Loucy (cell line): ENCODE data around the gene PNMA6E.

Source experiments
- H2AFZ ChIP-seq: fragments of 200-600 bp; sonication (generic); 2 replicates; pipeline ENCODE4 v1.6.0; 2016; ENCODE audit warnings: antibody characterized with exemption, mild to moderate bottlenecking, low read length, moderate library complexity
- H3F3A ChIP-seq: fragments of 200-600 bp; 2 replicates; pipeline ENCODE4 v1.6.0; 2016; ENCODE audit warnings: antibody characterized with exemption, low read depth, mild to moderate bottlenecking
- H3K27me3 ChIP-seq: fragments of 200-600 bp; sonication (generic); 2 replicates; pipeline ENCODE4 v1.6.1; 2014; ENCODE audit warnings: low read length, mild to moderate bottlenecking; ENCODE audit not compliant: insufficient read depth, poor library complexity, severe bottlenecking
- H3K36me3 ChIP-seq: fragments of 200-600 bp; sonication (generic); 2 replicates; pipeline ENCODE4 v1.6.1; 2016; ENCODE audit warnings: low read length; ENCODE audit not compliant: insufficient read depth
- H3K4me1 ChIP-seq: fragments of 200-600 bp; sonication (generic); 2 replicates; pipeline ENCODE4 v1.5.1; 2014; ENCODE audit warnings: low read length, mild to moderate bottlenecking; ENCODE audit not compliant: insufficient read depth, poor library complexity, severe bottlenecking
- H3K4me2 ChIP-seq: fragments of 200-600 bp; sonication (generic); 2 replicates; pipeline ENCODE4 v1.6.0; 2014; ENCODE audit warnings: antibody characterized with exemption, low read length, low read depth, mild to moderate bottlenecking; ENCODE audit not compliant: poor library complexity, severe bottlenecking
- H3K4me3 ChIP-seq: fragments of 200-600 bp; sonication (generic); 2 replicates; pipeline ENCODE4 v1.5.1; 2014; ENCODE audit warnings: low read length, mild to moderate bottlenecking, mixed read lengths; ENCODE audit not compliant: poor library complexity, severe bottlenecking
- H3K79me2 ChIP-seq: fragments of 200-600 bp; sonication (generic); 2 replicates; pipeline ENCODE4 v1.6.1; 2014; ENCODE audit warnings: low read length; ENCODE audit not compliant: insufficient read depth
- H3K9ac ChIP-seq: fragments of 200-600 bp; sonication (generic); 2 replicates; pipeline ENCODE4 v1.6.0; 2014; ENCODE audit warnings: mild to moderate bottlenecking, low read depth, low read length, moderate library complexity; ENCODE audit not compliant: poor library complexity, severe bottlenecking
- H3K9me2 ChIP-seq: fragments of 200-600 bp; sonication (generic); replicated peaks from 2 replicates; pipeline ENCODE4 v1.6.1; 2016; ENCODE audit warnings: low read depth, low read length, mixed read lengths
- H3K9me3 ChIP-seq: fragments of 200-600 bp; sonication (generic); 2 replicates; pipeline ENCODE4 v1.6.1; 2014; ENCODE audit warnings: mild to moderate bottlenecking, antibody characterized with exemption, low read length, low read depth; ENCODE audit not compliant: insufficient read depth
- H4K20me1 ChIP-seq: fragments of 200-600 bp; sonication (generic); 2 replicates; pipeline ENCODE4 v1.6.0; 2014; ENCODE audit warnings: antibody characterized with exemption, low read length, mild to moderate bottlenecking; ENCODE audit not compliant: insufficient read depth, poor library complexity, severe bottlenecking
- EZH2phosphoT487 ChIP-seq: fragments of 200-600 bp; IDR thresholded peaks from 2 replicates; pipeline ENCODE4 v1.6.1; 2018; ENCODE audit warnings: antibody characterized with exemption, mild to moderate bottlenecking, moderate library complexity, borderline replicate concordance
- TF ChIP-seq, protein P1 (sequence below): fragments of 200-600 bp; sonication (generic); conservative IDR thresholded peaks from 2 replicates; pipeline ENCODE4 v1.5.1; 2014; ENCODE audit warnings: mild to moderate bottlenecking, antibody characterized with exemption, low read length

PNMA6E gene

DNA sequence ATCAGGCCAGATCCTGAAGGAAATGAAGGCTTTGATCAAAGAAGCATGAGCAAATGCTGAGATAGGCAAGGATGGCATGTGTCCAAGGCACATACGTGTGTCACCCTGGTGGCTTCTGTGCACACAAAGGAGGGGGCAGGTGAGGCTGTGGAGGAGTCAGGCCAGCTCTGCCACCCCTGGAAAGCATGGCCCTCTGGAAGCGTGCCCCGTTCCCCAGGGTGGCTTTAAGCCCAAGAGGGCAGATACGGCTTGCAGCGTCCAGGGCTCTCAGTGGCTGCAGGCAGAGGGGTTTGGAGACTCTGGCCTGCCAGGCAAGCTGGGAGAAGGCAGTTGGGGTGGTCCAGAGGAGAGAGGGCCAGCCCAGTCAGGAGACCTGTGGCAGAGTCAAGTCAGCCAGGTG, 25.6 kb downstream of the PNMA6E start:
- H2AFZ ChIP-seq, result no peak overlapping the region
- H3K4me3 ChIP-seq, result no peak overlapping the region
- TF ChIP-seq, protein P1, sequence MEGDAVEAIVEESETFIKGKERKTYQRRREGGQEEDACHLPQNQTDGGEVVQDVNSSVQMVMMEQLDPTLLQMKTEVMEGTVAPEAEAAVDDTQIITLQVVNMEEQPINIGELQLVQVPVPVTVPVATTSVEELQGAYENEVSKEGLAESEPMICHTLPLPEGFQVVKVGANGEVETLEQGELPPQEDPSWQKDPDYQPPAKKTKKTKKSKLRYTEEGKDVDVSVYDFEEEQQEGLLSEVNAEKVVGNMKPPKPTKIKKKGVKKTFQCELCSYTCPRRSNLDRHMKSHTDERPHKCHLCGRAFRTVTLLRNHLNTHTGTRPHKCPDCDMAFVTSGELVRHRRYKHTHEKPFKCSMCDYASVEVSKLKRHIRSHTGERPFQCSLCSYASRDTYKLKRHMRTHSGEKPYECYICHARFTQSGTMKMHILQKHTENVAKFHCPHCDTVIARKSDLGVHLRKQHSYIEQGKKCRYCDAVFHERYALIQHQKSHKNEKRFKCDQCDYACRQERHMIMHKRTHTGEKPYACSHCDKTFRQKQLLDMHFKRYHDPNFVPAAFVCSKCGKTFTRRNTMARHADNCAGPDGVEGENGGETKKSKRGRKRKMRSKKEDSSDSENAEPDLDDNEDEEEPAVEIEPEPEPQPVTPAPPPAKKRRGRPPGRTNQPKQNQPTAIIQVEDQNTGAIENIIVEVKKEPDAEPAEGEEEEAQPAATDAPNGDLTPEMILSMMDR, result no peak
- no peak for TF ChIP-seq EZH2phosphoT487
- H3K36me3 ChIP-seq, result no peaks in the 10 kb centered on the region
- H3K9me2 ChIP-seq, result no peaks in the 10 kb centered on the region
- no peaks in the 10 kb centered on the region for H3K79me2 ChIP-seq
- no peaks in the 10 kb centered on the region for H4K20me1 ChIP-seq
- no peaks in the 10 kb centered on the region for H3F3A ChIP-seq
- no peak overlapping the region for H3K9ac ChIP-seq
- peaks cover 10% of the 10 kb centered on the region for H3K4me1 ChIP-seq
- H3K9me3 ChIP-seq, result no peaks in the 10 kb centered on the region
- no peaks in the 10 kb centered on the region for H3K27me3 ChIP-seq
- H3K4me2 ChIP-seq, result no peak overlapping the region

DNA sequence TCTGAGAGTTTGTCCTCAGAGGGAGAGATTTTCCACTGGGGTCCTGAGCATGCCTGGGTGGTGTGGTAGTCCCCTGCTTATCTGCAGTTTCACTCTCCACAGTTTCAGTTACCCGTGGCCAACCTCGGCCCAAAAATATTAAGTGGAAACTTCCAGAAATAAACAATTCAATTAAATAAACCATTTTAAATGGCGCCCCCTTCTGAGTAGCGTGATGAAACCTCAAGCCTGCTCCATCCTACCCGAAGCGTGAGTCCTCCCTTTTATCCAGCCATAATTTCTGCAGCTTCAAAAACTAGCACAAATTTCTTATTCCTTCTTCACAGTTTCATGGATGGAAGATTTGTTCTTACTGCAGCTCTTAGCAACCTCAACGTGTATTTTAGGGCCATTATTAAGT, 26.7 kb downstream of the PNMA6E start:
- Histone ChIP-seq H3K27me3 (no peaks in the 10 kb centered on the region), H2AFZ (no peak overlapping the region), H3K9me3 (no peaks in the 10 kb centered on the region), H3K9me2 (no peaks in the 10 kb centered on the region), H3K4me3 (no peak overlapping the region), H4K20me1 (no peaks in the 10 kb centered on the region), H3F3A (no peaks in the 10 kb centered on the region), H3K4me1 (peaks cover 15% of the 10 kb centered on the region), H3K9ac (no peak overlapping the region), H3K4me2 (no peak overlapping the region), H3K79me2 (no peaks in the 10 kb centered on the region), H3K36me3 (no peaks in the 10 kb centered on the region)
- TF ChIP-seq, protein P1, result no peak; the same call in 1 of the 2 replicates
- TF ChIP-seq EZH2phosphoT487, result no peak

DNA sequence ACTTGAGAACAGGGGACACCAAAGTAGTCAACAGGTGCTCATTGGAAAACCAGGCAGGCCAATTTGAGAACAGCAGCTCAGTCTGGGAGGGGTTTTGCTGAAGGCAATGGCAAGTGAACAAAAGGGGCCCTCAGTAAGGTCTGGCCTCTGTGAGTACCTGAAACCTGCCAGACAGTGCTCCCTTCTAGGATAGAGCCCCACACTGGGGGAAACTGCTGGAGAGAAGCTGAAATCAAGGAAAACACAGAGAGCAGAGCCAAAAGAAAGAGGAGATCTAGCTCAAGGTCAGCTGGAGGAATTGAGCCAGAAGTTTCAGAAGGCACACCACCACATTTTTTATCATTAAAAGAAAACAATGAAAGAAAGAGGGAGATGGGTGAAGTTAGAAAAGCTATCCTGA, 28.2 kb downstream of the PNMA6E start:
- Histone ChIP-seq H2AFZ (no peak overlapping the region), H3K27me3 (no peaks in the 10 kb centered on the region), H3K9me2 (no peaks in the 10 kb centered on the region), H3K9ac (no peak overlapping the region), H3K4me3 (no peak overlapping the region), H3F3A (no peaks in the 10 kb centered on the region), H3K36me3 (no peaks in the 10 kb centered on the region), H3K4me2 (no peak overlapping the region), H3K9me3 (no peaks in the 10 kb centered on the region), H3K4me1 (peaks cover 15% of the 10 kb centered on the region), H3K79me2 (no peaks in the 10 kb centered on the region), H4K20me1 (no peaks in the 10 kb centered on the region)
- TF ChIP-seq, protein P1, result no peak
- TF ChIP-seq EZH2phosphoT487, result no peak
